Renal cortical epithelial cell (primary cell): Measurements from ENCODE around the gene TENM3. TPM values are rescaled to one million over a fixed set of nuclear protein-coding genes. Genes with fewer than 3 reads are reported as not detected.

Experiments
- DNase-seq: peaks from one replicate; pipeline ENCODE4 v3.0.0-alpha.2; 2011; ENCODE audit warnings: low read depth
- total RNA-seq: library from RNA; depleted of rRNA; stranded (reverse); fragments of >200 nt; gene quantifications from 2 replicates; pipeline ENCODE4 v1.2.3, GENCODE V29; 2014

The TENM3 gene
- total RNA-seq, 1 donor from 2014 or later = 4.5 TPM

DNA sequence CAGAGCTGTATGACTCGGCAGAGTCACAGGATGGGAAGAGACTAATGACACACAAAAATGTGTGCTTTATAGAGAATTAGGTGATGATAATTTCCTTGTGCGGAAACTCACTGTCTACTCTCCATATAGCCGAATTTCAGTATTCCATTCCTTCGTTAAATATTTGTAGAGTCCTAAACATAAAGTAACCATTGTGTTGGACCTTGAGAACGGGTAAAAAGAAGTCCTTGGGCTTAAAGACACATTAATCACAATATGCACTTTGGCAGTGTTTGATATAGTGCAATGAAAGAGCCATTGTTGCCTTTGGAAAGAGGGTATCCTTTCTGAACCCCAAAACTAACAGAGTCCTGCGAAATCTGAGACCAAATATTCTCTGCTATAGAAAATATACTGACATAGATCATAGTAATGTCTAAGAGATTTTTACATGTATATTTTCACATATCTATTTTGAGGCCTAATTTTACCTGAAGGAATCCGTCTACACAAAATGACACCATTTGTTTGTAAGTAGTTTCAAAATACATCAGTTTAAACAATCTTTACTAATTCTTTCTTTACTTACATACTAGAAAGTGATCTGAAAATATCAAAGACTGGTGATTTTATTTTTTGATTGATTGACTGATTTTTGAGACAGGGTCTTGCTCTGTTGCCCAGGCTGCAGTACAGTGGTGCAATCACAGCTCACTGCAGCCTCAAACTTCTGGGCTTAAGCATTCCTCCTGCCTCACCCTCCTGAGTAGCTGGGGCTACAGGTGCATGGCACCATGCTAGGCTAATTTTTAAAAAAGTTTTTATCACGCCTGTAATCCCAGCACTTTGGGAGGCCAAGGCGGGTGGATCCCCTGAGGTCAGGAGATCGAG lies 377.1 kb downstream of the TENM3 start:
- DNase-seq = no peak

DNA sequence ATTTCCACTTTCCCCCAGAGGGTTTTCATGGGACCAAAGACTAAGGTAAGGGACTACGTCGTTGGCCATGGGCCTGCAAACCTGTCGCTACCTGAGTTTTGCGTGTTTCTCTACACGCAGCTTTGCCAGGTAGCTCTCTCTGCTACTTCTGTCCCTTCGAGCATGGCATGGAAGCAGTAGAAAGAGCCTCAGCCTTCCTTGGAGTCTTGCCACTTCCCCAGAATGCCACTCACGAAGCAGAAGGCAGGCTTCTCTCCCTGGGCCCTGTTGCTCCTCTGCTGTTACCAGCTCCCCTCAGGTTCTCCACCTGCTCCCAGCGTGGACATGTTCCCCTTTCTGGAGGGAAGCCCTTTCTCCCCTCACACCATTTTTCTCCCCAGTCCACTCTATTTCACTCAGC lies 381.1 kb downstream of the TENM3 start:
- DNase-seq = no peak

DNA sequence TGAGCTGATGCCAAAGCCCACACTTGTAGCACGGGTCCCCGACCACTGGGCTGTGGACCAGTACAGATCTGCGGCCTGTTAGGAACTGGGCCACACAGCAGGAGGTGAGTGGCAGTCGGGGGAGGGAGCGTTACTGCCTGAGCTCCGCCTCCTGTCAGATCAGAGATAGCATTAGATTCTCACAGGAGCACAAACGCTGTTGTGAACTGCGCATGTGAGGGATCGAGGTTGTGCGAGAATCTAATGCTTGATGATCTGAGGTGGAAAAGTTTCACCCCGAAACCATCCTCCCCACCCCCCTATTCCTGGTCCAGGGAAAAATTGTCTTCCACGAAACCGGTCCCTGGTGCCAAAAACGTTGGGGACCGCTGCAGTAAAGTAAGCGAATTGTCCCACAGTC lies 382.0 kb downstream of the TENM3 start:
- DNase-seq = no peak

DNA sequence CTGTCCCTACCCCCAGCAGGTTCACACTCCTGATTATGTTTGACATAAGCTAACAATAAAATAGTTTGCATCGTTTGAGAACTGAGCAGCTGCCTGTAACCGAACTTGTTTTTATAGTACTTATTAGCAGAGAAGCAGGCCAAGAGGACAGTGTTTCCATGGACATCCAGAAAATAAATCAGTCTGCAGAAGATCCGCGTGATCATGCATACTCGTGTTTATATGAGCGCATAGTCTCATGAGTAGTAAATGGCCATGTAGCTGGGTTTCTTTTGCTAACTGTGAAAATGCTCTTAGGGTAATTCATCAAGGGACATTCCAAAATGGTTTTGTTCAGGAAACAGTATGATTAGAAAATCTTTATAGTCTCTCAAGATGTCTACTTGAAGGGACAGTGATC lies 384.8 kb downstream of the TENM3 start:
- DNase-seq = no peak

DNA sequence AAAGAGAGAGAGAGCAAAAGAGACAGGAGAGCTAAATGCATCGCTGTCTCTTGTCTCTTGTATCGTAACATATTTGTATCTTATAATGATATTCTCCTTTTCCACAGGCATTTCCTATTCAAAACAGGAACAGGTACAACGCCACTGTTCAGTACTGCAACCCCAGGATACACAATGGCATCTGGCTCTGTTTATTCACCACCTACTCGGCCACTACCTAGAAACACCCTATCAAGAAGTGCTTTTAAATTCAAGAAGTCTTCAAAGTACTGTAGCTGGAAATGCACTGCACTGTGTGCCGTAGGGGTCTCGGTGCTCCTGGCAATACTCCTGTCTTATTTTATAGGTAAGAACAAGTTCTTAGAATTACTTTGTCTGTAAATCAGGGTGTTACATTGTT lies 385.3 kb downstream of the TENM3 start:
- DNase-seq = no peak

DNA sequence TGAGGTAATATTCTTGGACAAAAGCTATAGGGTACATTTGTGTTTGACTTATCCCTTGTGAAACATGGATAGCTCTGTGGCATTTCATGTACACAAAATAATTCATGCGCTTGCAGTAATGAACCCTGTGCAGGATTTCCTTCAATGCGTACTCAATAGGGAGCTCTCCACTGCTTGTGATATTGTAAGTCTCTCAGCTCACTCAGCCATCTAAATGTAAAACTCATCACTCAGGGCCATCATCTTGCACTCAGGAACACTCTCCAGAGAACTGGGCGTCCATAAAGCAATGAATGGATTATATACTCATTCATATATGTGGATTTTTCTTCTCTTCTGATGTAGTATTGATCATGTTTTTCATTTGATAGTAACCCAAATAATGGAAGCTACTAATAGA lies 385.9 kb downstream of the TENM3 start:
- DNase-seq = no peak

DNA sequence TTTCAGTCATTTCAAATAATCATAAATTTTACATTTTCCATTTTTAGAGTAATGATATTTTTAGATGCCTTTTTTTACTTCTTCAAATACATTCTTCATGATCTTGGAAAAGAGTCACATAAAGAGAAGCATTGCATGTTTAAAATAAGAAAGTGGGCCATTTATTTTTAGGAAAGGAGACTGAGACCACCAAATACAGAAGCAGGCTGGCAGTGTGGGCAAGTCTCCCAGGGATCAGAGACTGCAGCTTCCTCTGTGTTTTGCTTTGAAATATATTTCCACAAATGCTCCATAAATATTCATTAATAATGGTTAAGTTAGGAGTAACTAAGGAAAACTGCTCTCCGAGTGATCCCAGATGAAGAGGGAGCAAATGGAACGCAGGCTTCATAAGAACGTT lies 397.3 kb downstream of the TENM3 start:
- no peak for DNase-seq

DNA sequence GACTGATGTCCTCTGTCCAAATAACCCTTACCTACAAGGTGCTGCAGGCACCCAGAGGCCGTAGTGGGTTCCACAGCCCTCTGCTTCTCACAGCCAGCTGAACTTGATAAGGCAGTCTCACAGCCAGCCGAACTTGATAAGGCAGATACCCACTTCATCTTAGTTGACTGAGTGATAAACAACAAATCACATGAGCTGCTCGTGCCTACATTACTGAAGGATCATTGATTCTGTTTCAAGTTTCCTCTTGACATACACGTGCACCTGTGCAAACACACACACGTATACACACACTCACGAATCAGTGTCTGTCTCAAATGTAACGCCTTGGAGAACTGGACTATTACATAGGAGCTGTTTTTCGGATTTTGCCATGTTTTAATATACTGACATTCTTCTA lies 397.7 kb downstream of the TENM3 start:
- DNase-seq = no peak

DNA sequence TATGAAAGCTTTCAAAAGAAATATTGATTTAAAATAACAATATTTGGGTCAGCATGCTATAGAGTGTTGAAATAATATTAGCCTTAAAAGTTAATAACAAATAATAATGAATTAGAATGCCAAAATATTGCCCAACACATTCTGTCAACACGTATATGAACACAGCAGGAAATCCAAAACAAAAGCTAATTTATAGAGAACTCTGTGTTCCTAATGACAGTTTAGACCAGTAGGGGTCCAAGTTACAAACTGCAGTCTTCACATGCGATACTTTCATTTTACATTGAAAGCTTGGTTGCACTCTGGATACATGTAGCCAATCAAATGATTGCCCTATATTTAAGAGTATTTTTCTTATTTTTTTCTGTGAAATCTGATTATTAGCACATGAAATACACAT lies 399.6 kb downstream of the TENM3 start:
- peak; percentile 5 for DNase-seq

DNA sequence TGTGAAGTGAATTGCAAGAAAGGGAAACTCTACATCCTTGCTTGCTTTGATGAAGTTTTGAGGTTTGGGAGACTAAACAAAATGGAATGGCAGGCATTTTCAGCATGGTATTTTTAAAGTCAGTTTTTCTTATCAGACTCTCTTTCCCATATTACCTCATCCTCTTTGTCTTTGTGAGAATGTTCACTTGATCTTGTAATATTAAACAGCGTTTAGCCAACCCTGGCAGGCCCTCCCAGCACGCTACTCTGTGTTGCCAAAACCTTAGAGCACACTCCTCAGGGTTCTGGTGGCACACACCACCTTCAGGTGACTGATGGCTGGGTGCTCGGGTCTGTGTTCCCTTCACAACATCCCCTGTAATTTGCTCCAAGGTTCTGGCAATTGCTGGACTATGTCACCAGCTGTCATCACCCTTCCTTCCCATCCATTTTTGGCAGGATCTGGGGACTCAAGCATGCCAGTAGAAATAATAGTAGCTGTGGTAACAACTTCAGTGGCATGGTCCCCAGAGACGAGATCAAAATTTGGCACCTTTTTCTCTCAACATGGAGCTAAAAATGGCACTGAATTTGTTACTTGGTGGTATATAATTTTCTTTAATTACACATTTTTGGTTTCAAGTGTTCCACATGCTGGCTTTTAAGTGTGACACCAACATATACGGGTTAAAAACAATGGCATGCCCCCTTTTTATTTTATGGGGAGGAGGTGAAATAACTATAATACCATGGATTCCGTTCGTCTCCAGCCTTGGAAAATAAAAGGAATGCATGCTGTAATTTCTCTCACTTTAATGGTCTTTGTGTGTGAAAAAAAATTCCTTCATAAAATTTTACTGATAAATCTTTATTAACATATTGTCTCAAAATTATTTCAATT lies 400.8 kb downstream of the TENM3 start:
- DNase-seq = peak; percentile 77

DNA sequence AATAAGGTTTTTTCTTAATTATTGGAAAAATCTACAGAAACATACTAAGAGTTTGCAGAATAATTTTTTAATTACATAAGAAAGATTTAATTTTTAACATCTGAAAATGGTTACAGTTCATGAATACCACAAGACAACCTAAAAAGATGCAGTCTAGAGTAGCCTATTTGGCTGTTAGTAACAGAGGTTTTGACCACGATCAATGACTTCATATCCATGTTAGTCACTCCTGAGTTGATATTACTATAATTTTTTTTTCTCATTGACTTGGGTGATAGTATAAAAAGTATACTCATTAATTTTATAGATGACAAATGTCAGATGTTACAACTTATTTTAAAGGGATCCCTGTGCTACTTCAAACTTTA lies 401.5 kb downstream of the TENM3 start:
- no peak for DNase-seq

DNA sequence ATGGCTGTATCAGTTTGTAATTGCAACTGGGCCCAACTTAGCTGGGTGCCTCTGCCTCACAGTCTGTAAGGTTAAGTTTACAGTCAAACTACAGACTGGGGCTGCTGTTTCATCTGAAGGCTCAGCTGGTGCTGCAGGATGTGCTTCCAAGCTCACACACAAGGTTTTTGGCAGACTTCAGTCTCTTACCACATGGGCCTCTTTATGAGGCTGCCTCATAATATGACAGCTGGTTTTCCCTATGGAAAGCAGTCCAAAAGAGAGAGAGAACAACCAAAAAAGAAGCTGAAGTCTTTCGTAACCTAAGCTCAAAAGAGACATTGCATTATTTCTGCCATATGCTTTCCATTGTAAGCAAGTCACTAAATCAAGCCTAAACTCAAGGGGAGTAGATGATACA lies 402.3 kb downstream of the TENM3 start:
- no peak for DNase-seq

DNA sequence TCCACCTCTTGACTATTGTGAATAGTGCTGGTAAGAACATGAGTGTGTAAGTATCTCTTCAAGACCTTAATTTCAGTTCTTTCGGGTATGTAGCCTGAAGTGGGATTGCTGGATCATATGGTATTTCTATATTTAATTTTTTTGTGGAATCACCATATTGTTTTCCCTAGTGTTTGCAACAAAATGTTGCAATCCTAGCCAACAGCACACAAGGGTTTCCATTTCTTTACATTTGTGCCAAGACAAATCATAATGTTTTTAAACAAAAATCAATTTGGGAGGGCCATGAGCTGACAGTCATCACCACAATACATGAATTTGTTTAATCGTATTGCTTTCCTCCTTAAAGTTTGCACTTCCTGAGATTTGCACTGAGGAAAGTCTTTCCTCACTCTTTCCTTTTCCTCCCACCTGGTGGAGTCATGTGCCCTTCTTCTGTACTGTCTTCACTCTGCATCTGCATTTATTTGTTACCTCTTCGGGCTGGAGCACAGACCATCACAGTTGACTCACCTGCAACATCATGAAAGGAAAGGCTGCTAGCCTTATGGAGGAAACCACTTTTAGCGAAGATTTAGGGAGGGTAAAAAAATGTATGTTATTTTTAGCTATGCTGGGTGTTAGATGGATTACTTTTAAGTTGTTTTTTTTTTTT lies 404.6 kb downstream of the TENM3 start:
- no peak for DNase-seq

DNA sequence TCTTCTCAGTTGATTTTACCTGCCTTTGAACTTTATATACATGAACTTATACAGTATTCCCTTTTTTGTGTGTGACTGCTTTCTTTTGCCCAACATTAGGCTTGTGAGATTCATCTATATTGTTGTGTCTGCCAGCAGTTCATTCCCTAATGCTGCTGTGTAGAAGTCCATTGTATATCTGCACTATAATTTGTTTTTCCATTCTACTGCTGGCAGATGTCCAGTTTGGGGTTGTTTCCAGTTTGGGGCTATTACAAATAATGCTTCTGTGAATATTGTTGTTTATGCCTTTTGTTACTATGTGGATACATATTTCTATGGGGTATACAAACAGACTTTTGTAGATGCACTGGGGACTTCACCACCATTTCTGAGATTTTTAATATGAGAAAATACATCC lies 405.6 kb downstream of the TENM3 start:
- DNase-seq = no peak

DNA sequence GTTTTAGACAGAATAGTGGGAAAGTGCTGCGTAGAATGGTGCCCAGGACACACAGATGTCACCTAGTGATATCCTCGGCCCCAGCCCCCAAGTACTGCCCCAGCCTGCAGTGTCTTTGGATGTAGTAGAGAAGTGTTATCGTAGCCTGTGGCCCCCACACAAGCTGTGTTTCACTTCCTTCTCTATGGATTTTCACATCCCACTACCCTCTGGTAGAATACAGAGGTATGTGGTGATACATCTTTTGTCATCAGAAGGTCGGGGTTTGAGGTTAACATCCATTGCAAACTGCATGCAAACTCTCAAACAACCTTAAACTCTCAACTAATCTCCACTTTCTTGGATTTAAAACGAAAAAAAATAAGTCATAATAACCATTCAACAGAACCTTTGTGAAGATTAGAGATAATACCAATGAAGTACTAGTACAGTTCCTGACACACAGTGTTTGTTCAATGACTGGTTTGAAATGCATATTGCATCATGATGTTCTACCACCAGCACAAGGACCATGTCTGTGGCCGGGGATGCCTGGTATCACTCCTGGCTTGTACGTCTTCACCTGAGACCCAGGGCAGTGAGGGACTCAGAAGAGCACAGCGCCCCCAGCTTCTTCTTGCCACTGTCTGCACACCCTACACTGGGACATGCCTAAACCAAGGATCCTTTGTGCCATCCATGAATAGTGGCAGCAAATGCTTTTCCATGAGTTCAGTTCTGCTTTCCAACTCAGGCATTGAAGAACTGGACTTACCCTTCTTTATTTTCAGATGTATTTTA lies 406.7 kb downstream of the TENM3 start:
- DNase-seq = no peak

DNA sequence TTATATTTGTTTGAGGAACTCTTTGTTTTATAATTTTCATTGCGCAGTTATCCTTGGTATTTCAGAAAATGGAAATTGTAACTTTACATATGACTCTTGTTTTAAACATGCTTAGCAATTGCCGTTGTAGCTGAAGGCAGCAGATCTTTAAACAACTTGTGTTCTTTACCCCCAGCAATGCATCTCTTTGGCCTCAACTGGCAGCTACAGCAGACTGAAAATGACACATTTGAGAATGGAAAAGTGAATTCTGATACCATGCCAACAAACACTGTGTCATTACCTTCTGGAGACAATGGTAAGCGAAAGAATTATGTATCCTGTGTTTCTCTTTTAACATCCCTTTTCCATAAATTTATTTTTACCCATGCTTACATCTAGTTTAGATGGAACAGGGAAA lies 410.4 kb downstream of the TENM3 start:
- DNase-seq = no peak

DNA sequence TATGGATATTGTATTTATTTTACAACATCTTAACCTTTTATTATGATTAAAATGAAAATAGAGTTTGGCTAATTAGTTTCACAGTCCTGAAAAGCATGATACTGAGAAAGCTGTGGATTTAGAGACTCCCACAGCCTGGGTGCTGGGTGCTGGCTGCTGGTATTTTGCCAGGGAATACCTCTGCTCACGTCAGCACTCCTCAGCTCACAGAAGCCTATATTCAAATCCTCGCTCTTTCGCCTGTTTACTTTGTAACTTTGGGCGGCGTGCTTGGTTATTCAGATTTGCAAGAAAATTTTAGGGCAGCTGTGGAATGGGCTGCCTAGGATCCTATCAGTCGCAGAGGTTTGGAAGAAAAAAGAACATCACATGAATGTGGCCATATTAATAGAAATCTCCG lies 412.1 kb downstream of the TENM3 start:
- DNase-seq = no peak

DNA sequence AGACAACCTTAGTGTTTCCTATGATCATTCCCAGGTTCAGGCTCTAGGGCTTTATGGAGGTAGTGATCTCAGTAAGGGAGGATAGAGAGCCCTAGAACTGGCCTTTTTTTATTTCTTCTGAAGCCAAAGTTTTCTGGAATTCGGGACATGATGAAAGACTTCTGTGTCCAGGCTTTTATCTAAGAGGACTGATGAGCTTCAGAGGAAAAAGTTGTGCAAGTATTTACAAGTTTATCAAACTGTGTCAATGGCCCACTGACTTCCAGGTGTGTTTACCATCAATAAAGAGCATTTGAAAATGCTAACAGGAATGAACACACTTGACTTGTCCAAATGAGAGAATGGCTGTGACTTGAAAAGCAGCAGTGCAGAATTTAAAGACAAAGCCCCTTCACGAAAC lies 419.3 kb downstream of the TENM3 start:
- DNase-seq = no peak

DNA sequence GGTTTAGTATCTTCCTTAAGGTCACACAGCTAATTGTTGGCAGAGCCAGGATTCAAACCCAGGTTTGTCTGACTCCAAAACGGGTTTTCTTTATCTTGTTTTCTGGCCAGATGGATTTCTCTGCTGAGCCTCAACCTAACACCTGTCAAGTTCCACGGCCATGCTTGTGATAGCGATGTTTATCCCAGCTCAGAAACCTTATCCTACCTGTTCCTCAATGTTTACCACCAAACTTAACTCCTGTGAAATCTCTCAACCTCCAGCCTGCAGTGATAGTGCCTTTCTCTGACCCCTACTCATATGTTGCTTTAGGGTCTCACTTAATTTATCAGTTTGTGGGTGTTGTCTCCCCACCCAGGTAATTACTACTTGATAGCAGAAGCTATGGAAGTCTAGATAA lies 428.0 kb downstream of the TENM3 start:
- no peak for DNase-seq

DNA sequence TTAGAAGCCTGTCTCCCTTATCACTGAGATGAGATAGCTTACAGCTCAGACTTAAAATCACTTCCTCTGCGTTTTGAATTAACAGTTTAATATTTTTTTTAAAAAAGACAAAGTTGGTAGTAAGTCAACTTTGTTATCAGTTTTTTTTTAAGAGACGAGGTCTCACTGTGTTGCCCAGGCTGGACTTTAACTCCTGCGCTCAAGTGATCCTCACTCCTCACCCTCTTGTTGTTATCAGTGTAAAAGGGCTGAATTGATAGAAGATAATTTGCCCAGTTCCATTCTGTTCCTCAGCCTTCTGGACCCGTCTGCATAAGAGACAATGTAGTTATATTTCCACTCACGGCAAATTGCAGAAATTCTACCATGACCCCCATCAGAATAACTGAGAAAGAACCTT lies 428.5 kb downstream of the TENM3 start:
- no peak for DNase-seq

DNA sequence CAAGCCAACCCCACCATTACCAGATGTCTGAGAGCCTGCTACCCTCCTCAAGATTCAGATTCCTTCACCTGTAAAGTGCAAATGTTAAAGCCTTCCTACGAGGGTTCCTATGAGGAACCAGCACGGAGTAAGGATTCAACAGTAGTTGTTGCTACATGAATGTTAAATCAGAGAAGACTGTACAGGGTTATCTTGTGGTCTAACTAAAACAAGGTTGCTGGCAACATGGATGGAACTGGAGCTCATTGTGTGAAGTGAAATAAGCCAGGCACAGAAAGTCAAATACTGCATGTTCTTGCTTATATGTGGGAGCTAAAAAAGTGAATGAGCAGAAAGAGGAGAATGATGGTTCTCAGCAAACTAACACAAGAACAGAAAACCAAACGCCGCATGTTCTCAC lies 435.4 kb downstream of the TENM3 start:
- no peak for DNase-seq

DNA sequence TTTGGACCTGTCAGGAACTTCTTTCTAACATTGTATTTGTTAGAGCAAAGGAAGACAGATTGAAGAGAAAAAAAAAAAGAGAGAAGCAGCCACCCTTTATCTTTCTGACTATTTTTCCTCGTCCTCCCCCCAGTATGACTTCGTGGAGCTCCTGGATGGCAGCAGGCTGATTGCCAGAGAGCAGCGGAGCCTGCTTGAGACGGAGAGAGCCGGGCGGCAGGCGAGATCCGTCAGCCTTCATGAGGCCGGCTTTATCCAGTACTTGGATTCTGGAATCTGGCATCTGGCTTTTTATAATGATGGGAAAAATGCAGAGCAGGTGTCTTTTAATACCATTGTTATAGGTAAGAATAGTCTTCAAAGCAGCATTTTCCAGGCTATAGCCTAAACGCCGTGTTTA lies 436.3 kb downstream of the TENM3 start:
- DNase-seq = no peak
